Measurements from ENCODE around the gene RNF103. TPM values are rescaled to one million over a fixed set of nuclear protein-coding genes. Genes with fewer than 3 reads are reported as not detected.

Gene RNF103
- total RNA-seq, 1 donor from 2014 or later: 53.9 TPM

GRCh38 chr2:86580560-86580959 lies 43.1 kb downstream of the RNF103 start:
- no peak for ATAC-seq
- no peak for DNase-seq
- intact Hi-C loops (cut with micrococcal nuclease): no loop called here

- intact Hi-C loops (cut with micrococcal nuclease): no loop called here
- ATAC-seq: no peak
- no peak for DNase-seq
Measured at GRCh38 chr2:86577817-86578456, 45.7 kb downstream of the RNF103 start.

GRCh38 chr2:86570059-86570458 lies 53.6 kb downstream of the RNF103 start:
- no peak for DNase-seq
- intact Hi-C loops (cut with micrococcal nuclease): no loop called here
- ATAC-seq: no peak

DNA sequence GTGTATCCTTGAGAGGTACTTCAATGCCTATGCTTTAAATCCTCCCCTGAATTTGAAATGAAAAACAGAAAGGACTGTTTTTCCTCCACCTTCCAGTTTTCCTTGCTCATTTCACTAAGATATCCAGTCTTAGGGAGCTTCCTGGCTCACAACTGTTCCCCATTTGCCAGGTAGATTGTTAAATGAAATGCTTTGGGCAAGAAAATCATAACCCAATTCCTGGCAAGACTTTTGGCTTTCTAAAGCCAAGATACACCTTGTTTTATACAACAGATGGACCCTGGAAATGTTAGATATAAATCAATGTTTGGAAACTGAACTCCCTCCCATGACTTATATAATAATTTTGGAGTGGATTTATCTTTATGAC lies 56.9 kb downstream of the RNF103 start:
- intact Hi-C loops (cut with micrococcal nuclease): no loop called here
- ATAC-seq: no peak
- DNase-seq: no peak

GRCh38 chr2:86566158-86566820 lies 57.4 kb downstream of the RNF103 start:
- intact Hi-C loops (cut with micrococcal nuclease): no loop called here
- ATAC-seq: no peak
- DNase-seq: no peak

- intact Hi-C loops (cut with micrococcal nuclease): no loop called here
- no peak for ATAC-seq
Measured at GRCh38 chr2:86563650-86564061, 60.0 kb downstream of the RNF103 start.

GRCh38 chr2:86562922-86563649 lies 60.6 kb downstream of the RNF103 start, which contains the start of gene CHMP3:
Gene CHMP3, minus strand, starts transcription at chr2:86563443. Its CDS starts 95 bp downstream, at chr2:86563348.
- intact Hi-C loops (cut with micrococcal nuclease): no loop called here
- peak; percentile 98 for DNase-seq
- ATAC-seq: peak; percentile 98

More at GRCh38 chr2:86563650-86564061, 60.0 kb downstream of the RNF103 start:
- no peak for DNase-seq

- ATAC-seq: no peak
- intact Hi-C loops (cut with micrococcal nuclease): no loop called here
- no peak for DNase-seq
Measured at GRCh38 chr2:86562485-86562921, 61.2 kb downstream of the RNF103 start.

GRCh38 chr2:86557836-86558235 lies 65.8 kb downstream of the RNF103 start:
- no peak for DNase-seq
- ATAC-seq: no peak
- intact Hi-C loops (cut with micrococcal nuclease): loop anchor here (10.0 kb wide), 1 partner anchor 47 kb away; no protein-coding TSS in a partner anchor

DNA sequence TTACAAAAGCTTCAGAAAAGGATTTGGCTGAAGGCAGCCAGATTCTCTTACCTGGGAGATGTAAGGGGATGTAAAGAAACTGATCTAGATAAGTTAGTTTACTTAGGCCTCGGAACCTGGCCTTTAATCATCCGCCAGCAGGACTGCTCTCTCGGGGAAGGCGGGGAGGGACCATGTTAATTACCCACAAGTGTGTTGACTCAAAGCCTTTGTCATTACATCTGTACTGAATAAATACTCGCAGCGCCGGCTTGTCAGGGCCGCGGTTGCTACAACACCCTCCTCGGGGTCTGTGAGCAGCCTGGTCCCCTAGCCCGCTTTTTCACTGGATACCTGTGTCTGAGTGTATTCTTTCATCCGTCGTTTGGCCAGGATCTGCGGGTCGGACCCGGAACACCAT lies 67.2 kb downstream of the RNF103 start:
- ATAC-seq: no peak
- DNase-seq: no peak
- intact Hi-C loops (cut with micrococcal nuclease): loop anchor here (10.0 kb wide), 1 partner anchor 48 kb away; no protein-coding TSS in a partner anchor

Other genes starting within 250 kb of the RNF103 start
- 35.6 TPM for gene KDM3A, start 182.5 kb downstream of the RNF103 start, total RNA-seq
- 184 TPM for gene CHMP3, start 60.4 kb downstream of the RNF103 start, total RNA-seq
- 114 TPM for gene RMND5A, start 96.4 kb upstream of the RNF103 start, total RNA-seq
- 1.5 TPM for gene CD8A, start 167.0 kb upstream of the RNF103 start, total RNA-seq
- gene CD8B, start 238.0 kb upstream of the RNF103 start, total RNA-seq: 1.2 TPM